OCI-LY3 (cell line): ENCODE results near the gene NRXN3.

Source experiments
- H2AFZ ChIP-seq: fragments of 200-600, 300-600 bp; shearing (Covaris generic); 2 replicates; pipeline ENCODE4 v1.6.0; 2014; ENCODE audit warnings: antibody characterized with exemption, low read depth, low read length
- H3K27ac ChIP-seq: fragments of 200-600, 300-600 bp; sonication (generic); 2 replicates; pipeline ENCODE4 v1.5.1; 2014; ENCODE audit warnings: mild to moderate bottlenecking, low read length, moderate library complexity, mixed read lengths
- H3K27me3 ChIP-seq: fragments of 200-600, 300-600 bp; sonication (generic); 2 replicates; pipeline ENCODE4 v1.6.1; 2014; ENCODE audit warnings: low read depth, low read length, mixed read lengths
- H3K36me3 ChIP-seq: fragments of 200-600, 300-600 bp; sonication (generic); replicated peaks from 2 replicates; pipeline ENCODE3; 2014; ENCODE audit warnings: low read depth, low read length, mixed read lengths
- H3K4me1 ChIP-seq: fragments of 300-600, 200-600 bp; sonication (generic); 2 replicates; pipeline ENCODE4 v1.6.1; 2014; ENCODE audit warnings: low read length, mixed read lengths
- H3K4me2 ChIP-seq: fragments of 200-600, 300-600 bp; sonication (generic); 2 replicates; pipeline ENCODE4 v1.6.1; 2014; ENCODE audit warnings: low read length, mixed read lengths
- H3K4me3 ChIP-seq: fragments of 300-600, 200-600 bp; sonication (generic); 2 replicates; pipeline ENCODE4 v1.5.1; 2014; ENCODE audit warnings: antibody characterized with exemption, mild to moderate bottlenecking, low read length, moderate library complexity
- H3K79me2 ChIP-seq: fragments of 300-600, 200-600 bp; shearing (Covaris generic); 2 replicates; pipeline ENCODE4 v1.6.1; 2014; ENCODE audit warnings: mild to moderate bottlenecking, low read length, mixed read lengths
- H3K9ac ChIP-seq: fragments of 300-600, 200-600 bp; shearing (Covaris generic); 2 replicates; pipeline ENCODE4 v1.6.0; 2014; ENCODE audit warnings: mild to moderate bottlenecking, low read length, moderate library complexity
- H3K9me3 ChIP-seq: fragments of 200-600, 300-600 bp; shearing (Covaris generic); 2 replicates; pipeline ENCODE4 v1.6.1; 2014; ENCODE audit warnings: low read length, mixed read lengths; ENCODE audit not compliant: insufficient read depth
- H4K20me1 ChIP-seq: fragments of 200-600, 300-600 bp; sonication (generic); 2 replicates; pipeline ENCODE4 v1.6.1; 2016; ENCODE audit warnings: low read length, mixed read lengths; ENCODE audit not compliant: insufficient read depth
- CTCF ChIP-seq: fragments of 200-600, 300-600 bp; sonication (generic); IDR thresholded peaks from 2 replicates; pipeline ENCODE4 v1.5.1; 2014; ENCODE audit warnings: antibody characterized with exemption, low read length, low read depth
- EZH2phosphoT487 ChIP-seq: fragments of 200-600 bp; shearing (Covaris generic); IDR thresholded peaks from 2 replicates; pipeline ENCODE4 v1.6.1; 2018; ENCODE audit warnings: antibody characterized with exemption, mixed run types, low read depth

Gene NRXN3

GRCh38 chr14:79583738-79584408 is 1413.7 kb downstream of the NRXN3 start:
- Histone ChIP-seq H3K79me2 (no peaks in the 10 kb centered on the region), H3K4me3 (no peak overlapping the region), H3K9ac (no peak overlapping the region), H3K4me2 (no peak overlapping the region), H4K20me1 (no peaks in the 10 kb centered on the region), H3K4me1 (no peaks in the 10 kb centered on the region), H3K9me3 (no peaks in the 10 kb centered on the region), H3K27me3 (no peaks in the 10 kb centered on the region), H3K36me3 (no peaks in the 10 kb centered on the region), H2AFZ (no peak overlapping the region), H3K27ac (no peak overlapping the region)
- no peak for TF ChIP-seq EZH2phosphoT487
- TF ChIP-seq CTCF, result no peak

DNA sequence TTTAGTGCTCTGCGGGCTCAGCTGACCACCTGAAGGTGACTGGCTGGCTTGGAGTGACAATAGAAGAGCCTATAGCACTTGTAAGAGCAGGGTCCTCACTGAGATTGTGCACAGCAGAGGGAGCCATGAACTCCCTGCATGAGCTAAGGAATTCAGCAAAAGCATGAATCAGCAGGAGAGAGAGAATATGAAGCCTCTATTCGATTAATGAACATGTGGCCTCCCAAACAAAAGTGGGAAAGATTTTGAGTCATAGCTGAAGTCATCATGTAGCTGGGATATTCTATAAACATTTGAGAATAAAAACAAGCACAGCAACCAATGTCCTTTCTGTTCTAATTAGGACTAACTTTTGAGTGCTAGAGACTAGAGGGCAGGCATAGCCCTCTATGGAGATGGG is 1414.5 kb downstream of the NRXN3 start:
- Histone ChIP-seq H3K9ac (no peak overlapping the region), H2AFZ (no peak overlapping the region), H3K9me3 (no peaks in the 10 kb centered on the region), H3K4me3 (no peak overlapping the region), H3K27ac (no peak overlapping the region), H3K4me1 (no peaks in the 10 kb centered on the region), H3K36me3 (no peaks in the 10 kb centered on the region), H3K4me2 (no peak overlapping the region), H4K20me1 (no peaks in the 10 kb centered on the region), H3K79me2 (no peaks in the 10 kb centered on the region), H3K27me3 (no peaks in the 10 kb centered on the region)
- TF ChIP-seq CTCF (no peak), EZH2phosphoT487 (no peak)

DNA sequence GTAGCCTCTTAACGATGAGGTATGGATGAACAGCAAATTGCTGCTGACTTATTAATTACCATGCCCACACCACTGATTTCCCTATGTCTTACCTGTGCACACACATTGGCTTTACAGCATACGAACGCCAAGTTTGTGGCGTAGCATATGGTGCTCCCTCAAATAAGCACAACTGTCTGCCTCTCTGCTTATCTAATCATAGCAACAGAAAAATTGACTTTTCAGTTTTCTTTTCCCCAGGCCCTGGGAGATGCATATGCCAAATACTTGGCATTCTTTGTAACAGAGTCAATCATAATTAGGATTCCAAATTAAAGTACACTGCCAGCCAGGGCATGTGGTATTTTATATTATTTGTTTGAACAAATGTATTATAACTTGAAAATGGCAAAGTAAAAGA is 1415.7 kb downstream of the NRXN3 start:
- Histone ChIP-seq H3K4me2 (no peak overlapping the region), H3K4me3 (no peak overlapping the region), H3K27me3 (no peaks in the 10 kb centered on the region), H3K4me1 (no peaks in the 10 kb centered on the region), H3K27ac (no peak overlapping the region), H3K9ac (no peak overlapping the region), H3K79me2 (no peaks in the 10 kb centered on the region), H3K36me3 (no peaks in the 10 kb centered on the region), H2AFZ (no peak overlapping the region), H3K9me3 (no peaks in the 10 kb centered on the region), H4K20me1 (no peaks in the 10 kb centered on the region)
- TF ChIP-seq EZH2phosphoT487 (no peak), CTCF (no peak)

DNA sequence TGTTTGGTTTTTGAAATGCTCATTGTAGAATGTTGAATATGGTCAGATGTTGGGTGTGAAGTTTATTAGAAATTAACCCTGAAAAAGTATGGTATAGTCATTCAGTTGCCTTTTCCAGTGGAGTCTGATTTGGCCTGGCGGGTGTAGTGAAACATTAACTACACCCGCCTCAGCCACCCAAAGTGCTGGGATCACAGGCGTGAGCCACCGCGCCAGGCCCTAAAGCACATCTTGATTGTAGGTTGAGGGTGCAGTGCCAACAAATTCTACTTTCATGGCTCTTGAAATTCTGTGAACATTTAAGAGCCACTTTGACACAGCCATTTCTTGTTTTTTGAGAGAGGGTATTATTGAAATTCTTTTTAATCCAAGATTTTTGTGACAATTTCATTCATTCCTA is 1416.2 kb downstream of the NRXN3 start:
- H2AFZ ChIP-seq, result no peak overlapping the region
- H3K4me2 ChIP-seq, result no peak overlapping the region
- no peaks in the 10 kb centered on the region for H3K4me1 ChIP-seq
- no peak overlapping the region for H3K4me3 ChIP-seq
- TF ChIP-seq EZH2phosphoT487 (no peak), CTCF (no peak)
- no peak overlapping the region for H3K27ac ChIP-seq
- H3K9me3 ChIP-seq, result no peaks in the 10 kb centered on the region
- no peaks in the 10 kb centered on the region for H3K27me3 ChIP-seq
- no peaks in the 10 kb centered on the region for H3K36me3 ChIP-seq
- H3K9ac ChIP-seq, result no peak overlapping the region
- no peaks in the 10 kb centered on the region for H3K79me2 ChIP-seq
- no peaks in the 10 kb centered on the region for H4K20me1 ChIP-seq
